NCI-H510A treated with DMSO at 0.1 percent for 48 hours (cell line): ENCODE results near the gene PTCSC3.
A peak's percentile ranks its signal among the peaks of the same experiment; 100 is the strongest.

ENCODE experiments used
- DNase-seq: peaks from one replicate; lab custom pipeline; 2025; lab: John Stamatoyannopoulos, UW

The PTCSC3 gene

DNA sequence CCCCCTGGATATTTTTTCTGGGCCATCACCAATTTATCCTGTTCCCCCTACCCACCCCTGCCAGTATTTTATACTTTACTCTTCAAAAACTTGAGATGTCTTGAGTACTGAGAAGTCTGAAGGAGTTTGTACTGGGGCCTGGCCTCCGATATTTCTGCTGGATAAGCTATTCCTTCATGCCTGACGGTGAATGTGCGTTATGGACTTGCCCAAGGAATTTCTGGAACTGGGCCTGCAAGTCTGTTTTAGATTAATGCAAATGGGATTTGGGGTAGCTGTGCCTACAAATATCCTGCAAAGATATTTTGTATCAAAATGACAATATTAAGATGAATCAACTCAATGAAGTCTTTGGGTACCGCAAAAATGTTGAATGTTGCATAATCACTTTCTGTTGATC is at the start of gene PTCSC3:
TSS of gene PTCSC3 (minus strand) at position 199 of the 400 bp plus-strand sequence.
- no peak for DNase-seq

DNA sequence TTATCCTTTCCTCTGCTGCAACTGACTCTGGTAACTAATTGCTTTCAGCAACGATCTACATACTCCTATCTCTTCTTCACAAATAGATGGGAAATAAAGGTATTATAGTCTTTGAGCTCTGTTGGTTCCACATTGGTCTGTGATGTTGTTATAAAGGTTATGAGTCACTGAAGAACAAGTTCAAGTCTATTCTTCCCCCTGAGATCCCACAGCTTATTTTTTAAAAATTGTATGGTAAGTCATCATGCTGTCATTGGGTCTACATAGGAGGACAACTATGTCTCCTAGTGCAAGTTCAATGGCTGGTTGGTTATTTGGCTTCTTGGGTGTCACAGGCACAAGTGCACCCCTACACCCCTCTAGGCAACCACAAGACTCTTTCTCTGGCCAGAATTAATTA is 49.6 kb upstream of the PTCSC3 start:
- DNase-seq: no peak

DNA sequence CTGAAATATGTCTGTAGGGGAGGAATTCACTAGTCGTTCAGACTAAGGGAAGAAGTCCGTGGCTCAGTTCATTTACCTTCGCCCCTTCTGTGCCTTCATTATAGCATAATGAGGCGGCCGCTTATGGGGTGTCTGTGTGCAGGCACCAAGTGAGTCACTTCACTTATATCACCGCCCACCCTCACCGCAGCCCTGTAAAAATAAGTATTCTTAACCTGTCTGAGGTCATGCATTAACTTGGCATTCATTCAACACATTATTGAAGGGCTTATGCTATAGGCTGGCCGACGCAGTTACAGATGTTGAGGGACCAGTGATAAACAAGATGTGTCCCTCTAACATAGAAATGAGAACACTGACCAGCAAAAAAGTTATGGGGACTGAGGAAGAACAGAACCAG is 47.7 kb upstream of the PTCSC3 start:
- no peak for DNase-seq

DNA sequence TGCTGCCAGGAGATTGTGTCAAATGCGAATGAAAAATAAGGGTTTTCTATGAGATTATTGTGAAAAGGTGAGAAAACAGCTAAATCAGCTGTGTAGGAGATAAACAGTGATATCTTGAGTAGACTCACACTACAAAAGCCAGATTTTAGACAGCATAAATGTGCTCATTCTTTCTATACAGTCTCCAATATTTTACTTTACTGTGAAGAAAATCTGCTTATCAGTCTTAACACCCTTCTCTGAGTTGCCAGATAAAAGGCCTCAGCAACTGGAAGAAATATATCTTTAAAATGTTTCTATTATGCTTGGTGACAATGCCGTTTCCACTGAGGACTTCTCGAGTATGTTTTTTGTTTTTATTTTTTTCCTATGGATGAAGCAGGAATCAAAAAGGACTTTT is 47.0 kb upstream of the PTCSC3 start:
- no peak for DNase-seq

DNA sequence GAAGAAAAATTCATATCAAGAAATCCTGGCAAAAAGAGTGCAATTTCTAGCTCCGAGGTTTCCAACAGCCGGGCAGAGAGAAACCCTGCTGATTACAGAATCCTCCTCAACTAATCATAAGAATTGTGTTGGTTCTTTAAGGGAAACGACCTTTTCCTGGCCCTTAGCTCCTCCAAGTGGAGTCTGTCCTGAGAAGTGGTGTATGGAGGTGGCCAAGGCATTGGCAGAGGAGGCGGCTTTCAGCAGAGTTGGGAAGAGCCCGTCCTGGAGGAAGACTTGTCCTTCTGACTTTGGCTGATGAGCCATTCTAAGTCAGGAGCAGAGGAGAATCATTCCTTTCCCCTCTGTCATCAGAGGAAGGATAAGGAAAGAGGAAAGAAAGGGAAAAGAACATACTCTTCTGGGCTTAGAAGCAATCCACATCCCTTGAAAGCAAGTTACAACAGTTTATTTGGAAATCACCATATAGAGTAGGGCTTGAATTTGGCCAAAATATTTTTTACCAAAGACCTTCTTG is 46.5 kb upstream of the PTCSC3 start:
- DNase-seq: no peak

DNA sequence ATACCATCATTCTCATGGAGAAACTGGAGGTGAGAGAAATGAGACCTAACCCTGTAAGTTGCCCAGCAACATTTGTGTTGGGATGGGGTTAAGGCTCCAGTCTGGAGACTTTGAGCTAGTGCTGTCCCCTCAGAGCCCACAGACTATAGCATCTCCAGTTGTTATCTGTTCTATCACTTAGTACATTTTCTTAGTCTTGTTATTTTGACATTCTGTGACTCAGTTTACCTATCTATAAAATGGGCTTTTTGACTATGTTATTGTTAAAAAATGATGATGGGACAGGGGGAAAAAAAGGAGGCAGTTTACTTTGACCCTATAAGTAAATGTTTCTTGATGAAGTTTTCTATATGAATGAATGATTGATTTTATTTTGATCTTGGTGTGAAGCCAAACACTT is 45.8 kb upstream of the PTCSC3 start:
- no peak for DNase-seq

DNA sequence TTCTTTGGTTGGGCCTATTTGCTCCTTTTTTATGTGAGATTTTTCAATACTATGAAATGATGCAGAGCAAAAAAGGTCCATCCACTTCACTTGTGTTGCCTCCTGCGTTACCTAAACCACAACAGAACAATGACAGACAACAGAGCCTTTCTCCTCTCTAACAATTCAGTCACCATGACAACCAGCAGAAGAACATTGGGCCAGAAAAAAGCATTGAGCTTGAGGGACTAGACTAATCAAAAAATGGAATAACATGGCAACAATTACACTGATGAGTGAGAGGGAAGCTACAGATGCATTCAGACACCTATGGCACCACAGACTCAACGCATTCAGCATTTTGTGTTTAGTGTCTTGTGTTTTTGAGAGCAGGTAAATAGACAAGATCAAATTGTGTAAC is 44.6 kb upstream of the PTCSC3 start:
- no peak for DNase-seq

DNA sequence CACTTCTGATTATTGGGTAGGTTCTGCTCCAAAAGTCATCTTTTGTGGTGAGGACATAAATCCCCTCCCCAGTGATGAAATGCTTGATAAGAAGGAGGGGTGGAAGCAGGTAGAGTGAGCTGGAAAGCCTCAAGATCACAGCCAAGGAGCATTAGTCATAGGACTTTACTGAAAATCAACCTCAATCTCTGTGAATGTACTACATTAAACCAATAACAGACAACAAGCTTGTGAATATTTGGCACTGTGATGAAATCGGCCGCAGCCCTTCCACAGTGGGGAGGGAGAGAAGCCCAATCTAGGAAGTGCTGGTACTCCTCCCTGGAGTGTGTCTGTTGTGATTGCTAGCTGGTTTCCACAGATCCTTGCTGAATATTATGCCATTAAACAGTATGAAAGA is 41.2 kb upstream of the PTCSC3 start:
- DNase-seq: no peak

DNA sequence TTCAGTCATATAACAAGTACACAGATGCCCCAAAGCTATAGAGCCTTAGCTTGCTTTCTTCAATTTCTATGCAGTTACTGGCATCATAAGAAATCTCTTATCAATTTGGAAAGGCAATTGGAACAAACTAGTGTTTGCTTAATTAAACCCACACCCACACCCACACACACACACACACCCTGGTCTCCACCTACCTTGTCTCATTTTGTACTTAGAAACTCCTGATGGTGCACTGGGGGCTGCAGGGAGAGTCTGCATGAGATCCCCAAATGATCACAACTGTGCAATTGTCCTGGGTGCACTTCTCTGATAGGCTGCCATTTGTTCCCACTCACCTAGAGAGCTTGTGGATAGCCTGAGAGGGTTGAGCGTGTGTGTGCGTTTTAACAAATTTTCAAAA is 40.5 kb upstream of the PTCSC3 start:
- no peak for DNase-seq

DNA sequence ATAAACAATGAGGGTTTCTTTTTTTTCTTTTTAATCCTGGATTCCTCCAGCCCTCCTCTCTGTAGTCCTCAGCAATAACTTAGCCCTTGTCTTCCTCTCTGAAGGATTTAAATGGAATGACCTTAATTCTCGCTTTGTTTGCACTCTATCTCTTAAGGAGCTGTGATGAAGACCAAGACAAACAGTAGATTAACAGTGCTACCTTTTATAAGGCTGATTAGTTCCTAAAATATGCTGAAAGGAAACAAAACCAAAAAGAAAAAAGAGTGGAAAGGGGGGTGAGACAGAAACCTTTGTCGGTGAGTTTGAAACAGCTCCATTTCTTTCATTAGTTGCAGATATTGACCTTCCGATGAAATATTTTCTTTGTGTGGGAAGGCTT is 38.7 kb upstream of the PTCSC3 start:
- DNase-seq: no peak

DNA sequence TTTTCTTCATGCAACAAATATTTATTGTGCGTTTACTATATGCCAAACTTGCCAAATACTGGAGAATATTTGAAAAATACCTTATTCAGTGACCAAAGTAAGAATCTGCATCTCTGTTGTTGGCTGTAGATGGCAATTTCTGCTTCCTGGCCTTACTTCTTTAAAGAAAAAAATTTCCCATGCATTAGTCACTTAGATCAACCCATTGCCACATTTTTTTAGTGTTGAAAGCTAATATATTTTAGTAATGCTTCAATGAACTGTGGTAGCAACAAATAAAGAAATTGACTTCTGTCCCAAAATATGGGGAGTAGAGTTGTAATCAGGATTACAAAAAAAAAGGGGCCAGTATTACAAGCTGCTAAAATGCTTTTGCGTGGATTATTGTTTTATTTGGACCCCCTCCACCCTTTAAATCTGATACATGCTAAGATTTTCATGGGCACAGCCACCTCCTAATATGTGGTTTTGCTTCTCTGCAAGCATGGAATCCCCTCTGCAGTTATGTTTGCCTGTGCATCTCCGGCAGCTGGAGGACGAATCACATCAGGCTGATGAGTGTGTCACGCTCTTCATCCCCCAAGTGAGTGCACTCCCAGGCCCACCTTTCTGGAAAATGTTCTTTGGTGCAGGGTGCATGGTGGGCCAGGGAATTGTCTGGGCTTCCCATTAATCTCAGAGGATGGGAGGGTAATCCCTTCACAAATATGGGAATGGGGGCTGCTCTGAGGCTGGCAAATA is 38.1 kb upstream of the PTCSC3 start:
- peak; percentile 29 for DNase-seq

DNA sequence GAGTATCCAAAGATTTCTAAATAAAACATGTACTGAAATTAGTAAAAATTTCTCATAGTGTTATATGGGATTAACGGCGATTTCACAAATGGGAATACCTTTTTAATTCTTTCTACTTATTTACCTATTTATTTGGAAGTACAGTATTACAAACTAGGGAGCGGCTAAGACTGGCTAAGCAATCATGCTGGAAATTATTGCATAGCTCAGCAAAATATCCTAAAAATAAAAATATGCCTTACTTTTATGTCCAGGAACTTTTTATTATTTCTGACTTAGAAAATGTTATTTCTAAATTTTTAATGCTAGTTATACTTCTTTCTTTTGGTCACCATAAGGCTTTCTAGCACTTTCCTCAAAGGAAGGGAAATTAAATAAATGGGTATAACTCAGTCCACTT is 36.5 kb upstream of the PTCSC3 start:
- no peak for DNase-seq

DNA sequence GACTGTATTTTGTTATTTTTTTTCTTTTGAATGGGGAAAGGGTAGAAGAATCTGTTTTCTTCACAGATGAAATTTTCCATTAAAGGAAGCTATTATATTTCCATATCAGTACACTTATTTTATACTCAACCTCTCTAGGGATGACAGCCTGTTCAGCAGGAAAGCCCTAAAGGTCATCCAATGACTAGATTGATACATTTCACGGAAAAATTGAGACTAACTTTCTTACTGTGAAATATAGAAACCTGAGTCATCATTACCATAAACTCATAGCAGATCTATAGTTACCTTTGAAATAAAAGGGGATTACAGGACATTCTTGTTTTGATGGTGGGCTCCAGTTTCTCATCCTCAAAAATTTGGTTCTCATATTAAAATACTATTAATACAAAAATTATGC is 36.1 kb upstream of the PTCSC3 start:
- DNase-seq: no peak

DNA sequence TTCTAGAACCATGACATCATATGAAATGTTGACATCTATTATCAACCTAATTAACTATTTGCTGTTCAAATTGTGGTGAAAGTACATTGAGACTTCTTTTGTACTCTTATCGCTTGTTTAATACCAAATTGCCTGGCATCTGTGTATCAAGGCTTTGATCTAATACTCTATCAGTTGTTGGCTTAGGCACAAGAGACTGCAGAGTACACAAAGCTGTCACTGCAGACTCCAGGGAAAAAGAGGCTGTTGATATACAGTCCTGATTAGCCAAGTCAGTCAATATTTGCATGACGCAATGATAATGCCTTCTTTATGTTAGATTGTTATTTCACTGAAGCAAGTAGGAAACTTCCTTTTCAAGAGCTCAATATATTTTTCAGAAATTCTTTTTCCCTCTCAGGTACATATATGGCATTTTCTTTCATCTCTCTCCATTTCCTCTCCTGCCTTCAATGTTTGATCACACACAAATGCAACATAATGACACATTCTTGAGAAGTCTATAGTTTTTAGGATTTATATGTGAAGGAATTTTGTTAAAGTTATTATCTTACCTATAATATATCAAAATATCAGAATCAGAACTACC is 32.3 kb upstream of the PTCSC3 start:
- DNase-seq: peak; percentile 98

DNA sequence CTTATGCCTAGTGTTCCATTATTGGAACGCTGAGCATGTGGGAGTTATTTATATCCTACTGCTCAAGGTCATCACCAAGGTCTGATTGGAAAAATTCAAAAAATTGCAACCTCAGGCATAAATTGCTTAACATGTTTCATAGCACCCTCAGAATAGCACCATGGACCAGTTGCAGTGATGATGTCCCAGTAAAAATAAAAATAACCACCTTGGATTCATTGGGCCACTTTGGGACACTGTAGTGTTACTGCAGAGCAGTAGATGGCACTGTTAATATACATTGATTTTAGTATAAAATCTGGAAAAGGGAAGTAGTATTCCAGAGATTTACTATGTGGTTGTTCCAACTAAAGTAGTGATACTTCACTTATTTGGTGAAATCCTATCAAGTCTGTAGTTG is 31.0 kb upstream of the PTCSC3 start:
- peak; percentile 78 for DNase-seq

DNA sequence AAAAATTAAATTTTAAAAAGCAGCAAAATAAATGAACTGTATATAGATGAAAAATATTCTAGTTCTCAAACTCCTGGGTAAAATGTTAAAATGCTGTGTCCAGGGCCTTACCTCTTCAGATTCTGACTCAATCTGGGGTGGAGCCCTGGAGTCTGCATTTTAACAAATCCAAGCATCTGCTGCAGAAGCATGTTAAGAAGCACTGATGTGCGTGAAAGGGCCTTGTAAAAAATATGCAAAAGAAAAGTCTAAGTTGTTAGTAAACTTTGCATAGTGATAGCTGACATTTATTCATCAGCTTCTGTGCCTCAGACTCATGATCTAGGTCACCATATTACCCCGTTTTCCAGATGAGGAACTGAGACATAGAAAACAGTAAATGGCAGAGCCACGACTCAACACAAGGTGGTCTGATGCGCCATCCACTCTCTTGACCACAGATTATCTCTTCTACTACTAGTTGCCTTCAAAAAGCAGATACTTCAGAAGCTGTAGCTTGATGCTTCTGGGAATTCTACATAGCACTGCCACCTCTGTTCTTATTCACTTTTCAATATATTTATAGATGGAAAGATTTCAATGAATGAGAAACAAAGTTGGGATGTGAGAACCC is 28.0 kb upstream of the PTCSC3 start:
- DNase-seq: no peak

DNA sequence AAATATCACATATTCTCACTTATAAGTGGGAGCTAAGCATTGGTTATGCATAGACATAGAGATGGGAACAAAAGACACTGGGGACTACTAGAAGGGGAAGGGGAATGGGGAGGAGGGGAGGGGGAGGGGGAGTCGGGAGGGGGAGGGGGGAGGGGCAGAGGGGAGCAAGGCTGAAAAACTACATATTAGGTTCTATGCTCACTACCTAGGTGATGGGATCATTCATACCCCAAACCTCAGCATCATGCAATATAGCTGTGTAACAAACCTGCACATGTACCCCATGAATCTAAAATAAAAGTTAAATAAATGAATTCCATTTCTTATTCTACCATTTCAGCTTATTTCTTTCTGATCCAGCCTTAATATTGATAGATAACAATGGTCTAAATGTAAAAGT is 21.9 kb upstream of the PTCSC3 start:
- DNase-seq: no peak

DNA sequence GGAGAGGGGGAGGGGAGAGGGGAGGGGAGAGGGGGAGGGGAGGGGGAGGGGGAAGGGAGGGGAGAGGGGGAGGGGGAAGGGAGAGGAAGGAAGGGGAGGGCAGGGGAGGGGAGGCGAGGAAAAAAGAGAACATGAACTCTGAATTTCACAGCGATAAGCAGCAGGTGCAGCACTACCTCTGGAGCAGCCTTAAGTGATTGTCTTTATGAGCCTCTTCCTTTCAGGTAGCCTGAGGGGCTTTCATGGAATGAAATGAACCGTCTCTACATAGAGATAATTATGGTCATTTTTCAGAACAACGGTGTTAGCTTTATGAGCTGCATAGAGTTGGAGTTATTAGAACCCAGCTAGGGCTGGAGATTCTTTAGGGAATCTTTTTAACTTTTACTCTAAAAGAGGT is 18.1 kb upstream of the PTCSC3 start:
- DNase-seq: peak; percentile 54

DNA sequence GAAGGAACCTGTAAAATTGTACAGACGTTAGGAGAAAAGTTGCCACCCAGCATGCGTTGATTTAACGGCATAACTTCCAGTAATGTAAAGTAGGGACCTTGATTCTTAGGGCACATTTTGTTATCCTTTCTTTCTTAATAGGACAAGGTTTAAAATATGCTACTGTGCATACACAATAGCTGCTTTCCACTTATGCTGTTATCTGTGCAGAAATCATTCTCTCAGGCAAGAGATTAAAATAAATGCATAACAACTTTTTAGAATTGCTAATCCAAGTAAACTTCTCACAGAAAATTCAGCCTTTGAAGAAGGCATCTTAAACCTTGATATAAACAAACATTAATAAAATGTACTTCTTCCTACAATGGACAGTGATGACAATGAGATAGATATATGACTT is 16.0 kb upstream of the PTCSC3 start:
- no peak for DNase-seq

DNA sequence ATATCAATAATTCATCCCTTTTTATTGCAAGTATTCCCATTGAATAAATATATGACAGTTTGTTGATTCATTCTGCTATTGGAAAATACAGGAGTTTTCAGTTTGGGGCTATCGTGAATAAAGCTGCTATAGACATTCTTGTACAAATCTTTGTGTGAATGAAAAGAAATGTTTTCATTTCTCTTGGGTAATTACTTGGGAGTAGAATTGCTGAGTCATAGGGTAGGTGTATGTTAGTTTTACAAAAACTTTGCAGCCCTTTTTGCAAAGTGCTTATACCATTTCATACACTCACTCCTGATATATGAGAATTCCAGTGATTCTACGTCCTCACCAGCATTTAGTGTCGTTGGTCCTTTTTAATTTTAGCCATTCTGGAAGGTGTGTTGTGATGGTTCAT is 6.9 kb upstream of the PTCSC3 start:
- no peak for DNase-seq

DNA sequence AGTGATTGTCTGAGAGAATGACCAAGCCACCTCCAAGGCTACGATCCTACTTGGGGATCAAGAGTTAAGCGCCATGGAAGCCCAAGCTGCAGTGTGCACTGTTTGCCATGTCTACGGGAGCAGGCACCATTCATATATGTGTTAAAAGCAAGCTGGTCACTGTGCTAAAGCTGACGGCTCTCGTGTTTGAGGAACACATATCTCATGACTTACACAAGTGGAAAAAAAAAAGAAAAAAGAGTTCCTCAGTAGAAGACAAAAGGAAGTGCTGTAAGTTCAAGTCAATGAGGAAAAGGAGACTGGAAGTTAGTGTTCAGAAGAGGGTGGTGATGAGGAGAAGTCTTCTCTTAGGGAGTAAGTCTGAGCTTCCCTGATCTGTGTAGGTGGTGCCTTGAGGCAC is 4.9 kb upstream of the PTCSC3 start:
- no peak for DNase-seq

DNA sequence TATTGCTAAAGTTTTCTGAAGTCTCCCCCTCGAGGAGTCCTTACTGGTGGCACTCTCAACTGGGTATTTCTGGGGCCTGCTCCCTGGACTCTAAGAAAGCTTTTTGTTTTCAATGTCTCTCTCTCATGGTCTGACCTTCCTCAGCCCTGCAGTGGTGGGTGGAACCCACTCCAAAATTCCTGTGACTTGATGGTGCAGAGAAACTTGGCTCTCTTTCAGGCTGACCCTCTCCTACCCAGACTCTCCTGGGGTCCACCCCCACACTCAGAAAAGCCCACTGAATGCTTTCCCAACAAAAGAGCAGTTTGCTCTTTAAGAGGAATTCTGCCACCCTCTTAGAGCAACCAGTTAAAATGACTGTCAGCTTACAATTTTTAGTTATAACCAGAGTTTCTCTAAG is 967 bp upstream of the PTCSC3 start:
- DNase-seq: no peak

DNA sequence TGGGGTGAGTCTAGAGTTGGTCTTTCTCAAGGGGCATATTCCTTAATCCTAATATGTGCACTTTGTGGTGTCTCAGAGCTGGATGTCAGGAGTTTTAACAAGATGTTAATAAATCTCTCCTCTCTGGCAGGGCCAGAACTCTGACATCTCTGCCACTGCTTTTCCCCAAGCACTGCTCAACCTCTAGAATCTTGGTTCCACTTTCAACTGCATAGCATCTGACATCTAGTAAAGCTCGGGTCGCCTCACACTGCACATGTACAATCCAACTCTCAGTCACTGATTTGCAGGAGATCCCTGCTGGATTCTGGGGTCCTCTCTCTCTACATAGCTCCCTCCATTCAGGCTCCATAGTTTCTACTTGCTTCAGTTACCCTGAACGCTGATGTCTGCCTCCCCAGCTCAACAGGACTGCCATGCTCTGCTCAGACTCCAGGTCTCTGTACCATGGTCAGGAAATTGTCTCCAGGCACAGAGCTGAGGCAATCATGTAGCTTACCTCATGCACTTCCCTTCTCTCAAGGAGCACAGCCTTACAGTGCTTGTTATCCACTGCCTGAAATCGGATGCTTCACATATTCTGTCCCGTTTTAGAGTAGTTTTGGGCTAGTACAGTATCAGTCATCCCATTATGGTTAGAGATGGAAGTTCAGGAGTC is 1.6 kb downstream of the PTCSC3 start:
- no peak for DNase-seq
